GM04504 (cell line): Measurements from ENCODE around the gene CELA2B.
"Not testable (repeated sequence)": the region's sequence is repeated elsewhere in the genome, so short reads cannot be mapped to it uniquely, and the experiment has no call there.

Experiments
- DNase-seq: peaks from one replicate; pipeline ENCODE4 v3.0.0-alpha.2; 2012; ENCODE audit warnings: low read depth

CELA2B gene

DNA sequence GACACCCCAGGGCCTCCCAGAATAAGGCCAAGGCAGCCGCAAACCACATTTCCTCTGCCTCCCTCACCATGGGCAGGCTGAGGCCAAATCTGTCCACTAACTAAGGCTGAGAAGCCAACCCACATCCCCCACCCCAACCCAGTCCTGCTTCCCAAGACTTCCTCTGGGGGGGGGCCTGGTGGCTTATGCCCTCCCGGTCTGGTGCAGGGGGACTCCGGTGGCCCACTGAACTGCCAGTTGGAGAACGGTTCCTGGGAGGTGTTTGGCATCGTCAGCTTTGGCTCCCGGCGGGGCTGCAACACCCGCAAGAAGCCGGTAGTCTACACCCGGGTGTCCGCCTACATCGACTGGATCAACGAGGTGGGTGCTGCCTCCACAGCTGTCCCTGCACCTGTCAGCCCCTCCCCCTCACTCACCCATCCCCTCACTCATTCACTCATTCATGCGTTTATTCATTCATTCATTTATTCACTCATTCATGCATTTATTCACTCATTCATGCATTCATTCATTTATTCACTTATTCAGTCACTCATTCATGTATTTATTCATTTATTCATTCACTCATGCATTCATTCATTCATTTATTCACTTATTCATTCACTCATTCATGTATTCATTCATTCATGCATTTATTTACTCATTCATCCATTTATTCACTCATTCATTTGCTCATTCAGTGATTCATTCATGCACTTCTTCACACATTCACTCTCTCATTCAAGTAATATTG, 30.3 kb upstream of the CELA2B start:
- DNase-seq: no peak

DNA sequence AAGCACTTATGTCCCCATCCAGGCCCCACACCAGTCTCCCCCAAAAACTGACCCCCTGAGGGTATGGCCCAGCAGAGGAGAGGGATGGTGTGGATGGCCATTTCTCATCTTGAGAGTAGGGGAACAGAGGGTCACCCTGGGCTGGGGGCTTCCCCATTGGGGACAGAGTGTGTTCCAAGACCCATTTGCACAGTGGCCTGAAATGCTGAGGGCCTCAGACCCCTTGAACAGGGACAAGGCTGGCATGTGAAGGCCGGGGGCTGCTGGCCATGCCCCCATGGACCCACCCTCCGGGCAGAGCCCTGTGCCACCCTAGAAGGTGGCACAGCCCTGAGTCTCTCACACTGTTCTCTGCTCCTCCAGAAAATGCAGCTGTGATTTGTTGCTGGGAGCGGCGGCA, 29.7 kb upstream of the CELA2B start:
- DNase-seq: no peak

DNA sequence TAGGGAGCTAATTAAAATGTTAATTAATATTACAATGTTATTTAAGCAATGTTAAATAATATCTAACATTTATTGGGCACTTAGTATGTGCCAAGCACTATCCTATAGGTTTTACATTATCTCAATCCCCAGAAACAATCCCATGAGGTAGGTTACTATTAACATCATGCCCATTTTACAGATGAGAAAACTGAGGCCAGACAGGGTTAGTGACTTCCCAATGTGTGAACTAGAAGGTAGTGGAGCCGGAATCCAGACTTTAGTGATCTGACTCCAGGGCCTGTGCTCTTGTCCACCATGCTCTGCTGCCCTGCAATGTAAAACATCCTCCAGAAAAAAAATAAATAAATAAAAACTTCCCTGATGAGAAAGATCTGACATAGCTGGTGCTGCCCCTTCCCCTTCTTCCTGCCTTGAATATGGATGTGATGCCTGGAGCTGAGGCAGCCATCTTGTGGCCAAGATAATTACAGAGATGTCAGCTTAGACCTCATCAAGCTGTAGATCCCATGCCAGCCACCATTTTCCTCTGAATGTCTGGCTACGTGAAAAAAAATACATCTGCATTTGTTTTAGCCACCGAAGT, 26.9 kb upstream of the CELA2B start:
- DNase-seq: no peak

DNA sequence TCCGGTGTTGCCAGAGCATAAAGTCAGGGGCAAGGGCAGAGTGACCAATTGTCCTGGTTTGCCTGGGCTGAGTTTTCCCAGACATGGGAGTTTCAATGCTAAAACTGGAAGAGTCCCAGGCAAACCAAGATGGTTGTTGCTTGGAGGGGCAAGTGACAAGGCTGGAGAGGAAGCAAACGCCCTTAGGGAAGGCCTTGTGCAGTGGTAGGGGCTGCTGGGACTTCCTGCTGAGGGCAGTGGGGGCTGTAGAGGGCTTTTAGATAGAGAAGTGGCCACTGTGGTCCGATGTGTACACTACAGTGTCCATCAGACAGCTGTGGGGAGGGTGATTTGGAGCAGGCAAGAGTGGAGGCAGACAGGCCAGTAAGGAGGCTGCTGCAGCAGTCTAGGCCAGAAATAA, 26.3 kb upstream of the CELA2B start:
- DNase-seq: no peak

DNA sequence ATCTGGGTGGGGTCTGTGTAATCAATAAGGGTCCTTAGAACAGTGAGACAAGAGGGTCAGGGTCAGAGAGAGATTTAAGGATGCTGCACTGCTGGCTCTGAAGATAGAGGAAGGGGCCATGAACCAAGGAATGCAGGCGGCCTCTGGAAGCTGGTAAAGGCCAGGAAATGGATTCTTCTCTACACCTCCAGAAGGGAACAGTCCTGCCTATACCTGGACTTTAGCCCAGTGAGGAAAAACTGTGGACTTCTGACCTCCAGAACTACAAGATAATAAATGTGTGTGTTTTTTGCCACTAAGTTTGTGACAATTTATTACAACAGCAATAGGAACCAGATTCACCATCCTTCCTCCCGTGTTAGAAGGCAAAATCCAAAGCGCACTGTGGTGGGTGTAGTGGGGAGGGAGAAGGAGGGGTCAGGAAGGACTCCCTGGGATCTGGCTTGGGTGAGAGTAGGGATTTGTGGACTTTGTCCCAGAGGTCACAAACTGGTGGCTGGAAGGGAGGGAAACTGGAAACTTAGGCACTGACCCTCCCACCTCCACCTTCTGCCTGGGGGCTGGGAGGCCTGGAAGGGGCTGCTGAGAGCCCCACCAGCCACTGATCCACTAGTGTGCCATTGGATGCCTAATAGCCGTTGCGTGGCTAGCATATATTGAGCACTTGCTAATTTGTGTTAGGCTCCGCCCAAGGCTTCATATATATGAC, 24.7 kb upstream of the CELA2B start:
- no peak for DNase-seq

DNA sequence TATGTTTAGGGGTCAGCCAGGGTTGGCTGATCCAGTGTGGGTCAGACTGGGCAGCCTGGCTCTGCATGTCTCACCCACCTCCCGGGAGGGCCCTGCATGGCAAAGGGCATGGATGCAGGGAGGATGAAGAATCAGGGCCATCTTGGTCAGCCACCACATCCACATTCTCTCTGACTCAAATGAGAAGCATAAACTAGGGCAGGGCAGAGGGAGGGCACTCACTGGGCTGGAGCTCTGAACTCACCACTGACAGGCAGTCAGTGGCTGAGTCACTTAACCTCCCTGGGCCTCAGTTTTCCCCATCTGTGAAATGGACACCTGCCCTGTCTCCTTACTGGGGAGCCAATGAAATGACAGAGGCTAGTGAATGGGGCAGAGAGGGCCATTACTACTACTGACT, 23.7 kb upstream of the CELA2B start:
- DNase-seq: no peak

DNA sequence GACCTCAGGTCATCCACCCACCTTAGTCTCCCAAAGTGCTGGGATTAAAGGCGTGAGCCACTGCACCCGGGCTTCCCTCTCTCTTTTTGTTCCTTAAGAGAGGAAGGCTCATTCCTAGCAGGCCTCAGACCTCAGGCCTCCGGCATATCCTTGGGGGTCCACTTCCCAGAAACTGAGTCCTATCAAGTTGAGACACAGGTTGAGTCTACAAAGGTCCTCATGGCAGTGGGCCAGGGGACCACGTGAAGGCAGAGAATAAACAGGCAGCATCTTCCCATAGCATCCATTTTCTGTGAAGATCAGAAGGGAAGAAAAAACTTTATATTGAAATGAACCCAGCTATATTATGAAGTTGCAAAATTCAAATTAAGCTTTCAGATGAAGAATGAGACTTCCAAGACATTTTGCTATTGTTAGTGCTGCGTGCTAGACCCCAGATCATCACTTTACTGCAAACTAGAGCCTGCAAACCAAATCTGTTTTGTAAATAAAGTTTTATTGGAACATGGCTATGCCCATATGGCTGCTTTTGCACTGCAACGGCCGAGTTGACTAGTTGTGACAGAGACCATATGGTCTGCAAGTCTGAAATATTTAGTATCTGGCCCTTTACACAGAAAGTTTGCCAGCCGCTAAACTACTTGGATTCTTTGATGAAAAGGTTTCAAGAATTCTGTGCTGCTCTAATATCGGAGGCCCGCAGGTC, 22.9 kb upstream of the CELA2B start:
- DNase-seq: no peak

DNA sequence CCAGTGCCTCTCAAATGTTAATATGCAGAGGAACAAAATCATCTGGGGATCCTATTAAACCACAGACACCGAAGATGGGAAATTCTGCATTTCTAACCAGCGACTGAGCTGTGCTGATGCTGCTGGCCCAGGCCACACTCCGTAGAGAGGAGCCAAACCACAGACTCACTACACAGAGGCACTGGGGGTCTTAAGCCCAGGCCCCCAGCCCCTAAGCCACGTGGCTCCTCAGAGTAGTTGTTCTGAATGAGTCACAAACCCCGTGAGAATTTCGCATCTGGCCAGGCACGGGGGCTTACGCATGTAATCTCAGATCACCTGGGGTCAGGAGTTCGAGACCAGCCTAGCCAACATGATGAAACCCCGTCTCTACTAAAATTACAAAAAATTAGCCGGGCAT, 22.2 kb upstream of the CELA2B start:
- no peak for DNase-seq

DNA sequence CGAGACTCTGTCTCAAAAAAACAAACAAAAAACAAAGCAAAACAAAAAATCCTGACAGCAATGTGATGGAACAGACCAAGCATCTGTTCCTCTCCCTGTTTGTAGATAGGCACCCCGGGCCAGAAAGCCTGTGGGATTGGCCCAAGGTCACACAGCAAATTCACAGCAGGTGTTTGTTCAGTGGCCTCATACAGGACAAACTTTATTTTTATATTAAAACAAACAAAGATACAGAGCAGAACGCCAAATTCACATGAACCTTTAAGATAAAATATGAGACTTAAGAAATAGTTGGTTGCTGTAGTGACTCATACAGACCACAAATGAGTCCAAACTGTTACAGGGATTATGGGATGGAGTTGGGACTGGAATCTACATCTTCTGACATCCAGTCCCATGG, 21.6 kb upstream of the CELA2B start:
- DNase-seq: no peak

DNA sequence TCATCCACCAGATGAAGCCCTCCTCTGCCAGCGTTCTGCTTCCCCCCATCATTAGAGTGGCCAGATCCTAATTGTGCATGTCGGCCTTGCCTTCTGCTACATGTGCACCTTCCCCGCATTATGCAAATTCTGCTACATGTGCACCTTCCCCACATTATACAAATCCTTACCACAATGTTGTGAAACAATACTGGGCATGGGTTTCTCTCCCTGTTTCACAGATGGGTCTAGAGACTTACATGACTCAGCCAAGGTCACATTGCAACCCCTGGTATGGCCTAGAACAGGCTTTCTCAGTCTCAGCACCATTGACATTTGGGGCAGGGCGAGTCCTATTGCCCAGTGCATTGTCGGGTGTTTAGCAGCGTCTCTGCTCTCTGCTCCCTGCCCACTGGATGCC, 20.4 kb upstream of the CELA2B start:
- no peak for DNase-seq

DNA sequence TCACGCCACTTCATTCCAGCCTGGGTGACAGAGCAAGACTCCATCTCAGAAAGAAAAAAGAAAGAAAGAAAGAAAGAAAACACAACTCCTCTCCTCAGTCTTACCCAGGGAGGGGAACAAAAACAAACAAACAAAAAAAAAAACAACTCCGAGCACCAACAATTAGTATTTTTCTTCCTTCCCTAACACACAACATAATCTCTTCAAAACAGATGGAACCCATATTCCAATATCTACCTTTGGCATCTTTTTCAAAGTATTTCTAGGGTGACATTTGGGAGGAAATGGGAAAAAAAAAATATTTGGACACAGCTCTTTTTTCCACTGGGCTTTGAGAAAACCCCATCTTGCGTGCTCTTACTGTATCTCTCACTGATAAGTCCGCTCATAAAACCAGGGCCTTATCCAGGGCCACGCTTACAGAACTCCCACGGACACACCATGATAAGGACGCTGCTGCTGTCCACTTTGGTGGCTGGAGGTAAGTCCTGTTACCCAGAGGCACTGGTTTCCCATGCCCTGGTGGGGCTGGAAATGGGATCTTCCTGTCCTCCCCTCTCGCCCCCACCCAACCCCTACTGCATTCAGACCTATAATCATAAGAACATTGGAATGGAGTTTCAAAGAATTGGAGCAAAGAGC, 19.5 kb upstream of the CELA2B start, which contains the start of gene CELA2A:
CELA2A (plus strand) TSS at position 420 of the 642 bp plus-strand sequence; CDS start at position 442, 22 bp downstream.
- no peak for DNase-seq

DNA sequence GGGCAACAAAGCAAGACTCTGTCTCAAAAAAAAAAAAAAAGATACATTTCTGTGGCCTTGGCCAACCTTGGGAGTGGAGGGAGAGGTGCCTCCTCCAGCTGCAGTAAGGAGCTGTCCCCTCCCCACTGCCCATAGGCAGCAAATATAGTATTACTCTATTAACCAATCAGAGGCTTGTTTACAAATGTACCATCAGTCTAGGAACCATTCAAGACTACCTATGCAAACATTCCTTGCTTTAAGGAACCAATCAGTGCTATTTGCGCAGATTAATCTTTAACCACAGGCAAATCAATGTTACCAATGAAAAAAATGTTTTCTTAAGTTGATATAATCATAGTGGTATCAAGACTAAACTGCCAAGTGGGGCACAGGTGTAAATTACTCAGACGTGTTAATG, 18.3 kb upstream of the CELA2B start:
- DNase-seq: no peak

DNA sequence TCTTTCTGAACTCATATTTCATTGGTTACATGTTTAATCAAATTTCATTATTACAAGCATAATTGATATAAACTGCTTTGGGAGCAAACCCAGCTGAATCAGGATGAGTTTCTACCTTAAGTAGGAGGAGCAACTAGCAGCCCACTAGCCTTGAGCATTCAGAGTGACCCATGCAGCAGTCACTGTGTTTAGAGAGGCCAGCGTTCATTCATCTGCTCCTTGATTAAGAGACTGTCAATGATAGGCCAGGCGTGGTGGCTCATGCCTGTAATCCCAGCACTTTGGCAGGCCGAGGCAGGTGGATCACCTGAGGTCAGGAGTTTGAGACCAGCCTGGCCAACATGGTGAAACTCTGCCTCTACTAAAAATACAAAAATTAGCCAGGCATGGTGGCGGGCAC, 17.5 kb upstream of the CELA2B start:
- DNase-seq: not testable (repeated sequence)

DNA sequence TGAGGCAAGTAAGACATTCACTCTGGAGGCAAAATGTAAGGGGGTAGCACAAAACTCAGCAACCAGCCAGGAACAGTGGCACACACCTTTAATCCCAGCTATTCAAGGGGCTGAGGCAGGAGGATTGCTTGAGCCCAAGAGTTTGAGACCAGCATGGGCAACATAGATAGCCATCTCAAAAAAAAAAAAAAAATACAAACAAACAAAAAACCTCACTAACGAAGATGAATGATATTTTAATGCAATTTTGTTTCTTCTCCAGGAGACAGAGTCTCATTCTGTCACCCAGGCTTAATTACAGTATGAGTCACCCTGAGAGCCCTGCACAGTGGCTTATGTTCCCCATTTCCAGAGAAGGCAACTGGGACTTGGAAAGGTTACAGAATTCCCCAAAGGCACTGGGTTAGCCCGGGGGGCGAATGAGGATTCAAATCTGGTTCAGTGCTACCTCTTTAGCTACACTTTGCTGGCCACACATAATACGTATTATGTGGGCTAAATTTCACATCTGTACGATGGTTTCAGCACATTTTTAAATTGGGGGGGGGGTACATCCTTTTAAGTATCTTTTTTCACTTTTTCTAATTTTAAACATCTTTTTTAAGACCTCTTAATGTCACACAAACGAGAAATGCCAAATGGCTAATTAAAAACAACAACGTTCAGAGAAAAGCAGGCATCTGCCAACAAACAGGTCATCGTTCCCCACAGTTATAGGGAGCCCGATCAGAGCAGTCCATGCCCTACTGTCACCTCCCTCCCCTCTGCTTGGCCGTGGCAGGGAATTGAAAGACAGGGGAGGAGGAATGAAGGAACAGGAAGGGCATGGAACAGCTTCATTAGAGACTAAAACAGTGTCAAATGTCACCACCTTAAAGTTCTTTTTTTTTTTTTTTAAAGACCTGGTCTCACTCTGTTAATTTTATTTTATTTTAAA, 15.9 kb upstream of the CELA2B start:
- no peak for DNase-seq

DNA sequence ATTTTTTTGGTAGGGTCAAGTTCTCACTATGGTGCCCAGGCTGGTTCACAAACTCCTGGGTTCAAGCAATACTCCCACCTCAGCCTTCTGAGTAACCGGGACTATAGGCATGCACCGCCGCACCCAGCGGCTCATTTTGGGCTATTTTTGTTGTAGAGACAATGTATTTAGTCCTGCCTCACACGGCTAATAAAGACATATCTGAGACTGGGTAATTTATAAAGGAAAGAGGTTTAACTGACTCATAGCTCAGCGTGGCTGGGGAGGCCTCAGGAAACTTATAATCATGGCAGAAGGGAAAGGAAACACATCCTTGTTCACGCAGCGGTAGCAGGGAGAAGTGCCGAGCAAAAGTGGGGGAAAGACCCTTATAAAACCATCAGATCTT, 15.2 kb upstream of the CELA2B start:
- DNase-seq: no peak

DNA sequence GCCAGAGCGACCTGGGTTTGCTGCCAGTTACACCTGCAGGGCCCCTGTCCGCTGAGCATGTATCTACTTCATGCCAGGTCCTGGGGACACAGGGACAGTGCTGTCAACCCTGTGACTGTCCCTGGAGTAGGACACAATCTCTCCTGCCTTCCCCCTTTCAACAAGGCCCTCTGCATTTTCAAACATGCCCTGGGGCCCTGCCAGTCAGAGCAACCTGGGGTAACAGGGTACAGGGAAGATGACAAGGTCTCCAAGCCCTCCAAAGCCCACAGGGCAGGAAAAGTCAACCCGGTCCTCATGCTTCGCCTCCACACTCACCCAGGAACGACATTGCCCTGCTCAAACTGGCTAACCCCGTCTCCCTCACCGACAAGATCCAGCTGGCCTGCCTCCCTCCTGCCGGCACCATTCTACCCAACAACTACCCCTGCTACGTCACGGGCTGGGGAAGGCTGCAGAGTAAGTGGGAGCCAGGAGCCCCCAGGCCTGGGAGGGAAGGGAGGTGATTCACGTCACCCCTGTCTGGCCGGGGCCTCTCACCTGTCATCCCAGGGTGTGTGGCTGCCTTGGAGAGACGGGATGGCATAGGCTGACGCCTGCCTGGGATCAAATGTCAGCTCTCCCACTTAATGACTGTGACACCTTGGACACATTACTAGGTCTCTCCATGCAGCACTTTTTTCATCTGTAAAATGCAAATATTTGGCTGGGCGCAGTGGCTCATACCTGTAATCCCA, 12.7 kb upstream of the CELA2B start:
- not testable (repeated sequence) for DNase-seq

DNA sequence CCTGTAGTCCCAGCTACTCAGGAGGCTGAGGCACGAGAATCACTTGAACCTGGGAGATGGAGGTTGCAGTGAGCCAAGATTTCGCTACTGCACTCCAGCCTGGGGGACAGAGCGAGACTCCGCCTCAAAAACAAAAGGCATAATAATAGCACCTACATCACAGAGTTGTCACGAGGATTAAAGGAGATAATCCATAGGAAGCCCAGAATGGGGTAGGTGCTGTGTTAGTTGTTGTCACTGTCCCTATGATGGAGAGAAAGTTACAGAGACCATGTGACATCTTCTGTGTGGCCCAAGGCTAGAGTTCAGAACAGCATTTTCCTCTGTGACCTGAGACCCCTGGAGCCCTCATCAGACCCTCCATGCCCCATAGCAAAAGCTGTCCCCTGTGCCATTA, 12.0 kb upstream of the CELA2B start:
- not testable (repeated sequence) for DNase-seq

DNA sequence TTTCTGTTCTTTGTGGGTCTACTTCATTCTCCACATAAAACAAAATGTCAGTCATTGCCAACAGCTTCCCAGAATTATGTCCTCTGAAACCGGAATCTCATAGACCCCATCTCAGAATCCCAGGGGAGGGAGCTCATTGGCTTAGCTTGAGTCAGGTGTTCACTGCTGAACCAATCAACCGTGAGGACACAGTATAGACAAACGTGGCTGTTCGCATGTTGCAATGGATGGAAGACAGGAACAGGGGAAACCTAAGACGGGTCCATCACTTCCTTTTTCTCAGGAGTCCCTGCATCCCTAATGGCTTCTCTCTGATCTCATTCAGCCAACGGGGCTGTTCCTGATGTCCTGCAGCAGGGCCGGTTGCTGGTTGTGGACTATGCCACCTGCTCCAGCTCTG, 10.2 kb upstream of the CELA2B start:
- DNase-seq: no peak

DNA sequence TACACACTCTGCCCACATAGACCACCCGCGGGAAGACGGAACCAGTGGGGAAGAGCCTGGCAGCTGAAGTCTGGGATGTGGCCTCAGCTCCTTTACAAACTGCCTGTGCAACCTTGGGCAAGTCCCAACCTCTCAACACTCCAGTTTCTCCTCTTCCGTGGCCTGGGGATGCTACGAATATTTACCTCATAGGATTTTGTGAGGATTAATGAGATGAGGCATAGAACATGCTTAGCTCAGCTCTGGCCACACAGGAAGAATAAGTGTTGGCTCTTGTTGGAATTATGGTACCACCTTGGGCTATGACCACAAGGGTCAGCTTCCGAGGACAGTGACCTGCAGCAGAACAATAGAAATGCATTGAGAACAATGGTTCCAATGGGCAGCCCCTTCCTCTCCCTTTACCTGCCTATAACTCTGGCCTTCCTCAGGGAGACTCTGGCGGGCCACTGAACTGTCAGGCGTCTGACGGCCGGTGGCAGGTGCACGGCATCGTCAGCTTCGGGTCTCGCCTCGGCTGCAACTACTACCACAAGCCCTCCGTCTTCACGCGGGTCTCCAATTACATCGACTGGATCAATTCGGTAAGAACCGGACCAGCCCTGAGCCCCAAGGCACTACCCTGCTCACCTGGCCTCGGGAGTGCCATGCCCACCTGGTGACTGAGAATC, 8.8 kb upstream of the CELA2B start:
- DNase-seq: not testable (repeated sequence)

DNA sequence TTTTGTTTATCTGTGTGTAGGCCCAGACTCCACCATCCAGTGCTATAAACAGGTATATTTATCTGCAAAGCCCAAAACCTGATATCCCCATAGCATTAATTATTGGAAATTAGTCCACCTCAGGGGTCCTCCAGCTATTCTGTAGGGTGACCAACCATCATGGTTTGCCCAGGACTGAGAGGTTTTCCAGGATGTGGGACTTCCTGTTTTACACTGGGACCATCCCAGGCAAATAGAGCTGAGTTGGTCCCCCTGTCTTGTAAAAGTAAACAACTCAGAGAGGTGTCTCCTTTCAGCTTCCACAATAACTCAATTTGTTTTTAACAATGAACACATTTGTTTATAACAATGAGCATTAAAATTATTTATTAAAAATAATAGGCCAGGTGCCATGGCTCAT, 7.8 kb upstream of the CELA2B start:
- no peak for DNase-seq
